Measurements from ENCODE around the gene AKAP9. TPM values are rescaled to one million over a fixed set of nuclear protein-coding genes. Genes with fewer than 3 reads are reported as not detected.

Gene AKAP9
- total RNA-seq, 1 donor from 2014 or later, result 85.3 TPM

DNA sequence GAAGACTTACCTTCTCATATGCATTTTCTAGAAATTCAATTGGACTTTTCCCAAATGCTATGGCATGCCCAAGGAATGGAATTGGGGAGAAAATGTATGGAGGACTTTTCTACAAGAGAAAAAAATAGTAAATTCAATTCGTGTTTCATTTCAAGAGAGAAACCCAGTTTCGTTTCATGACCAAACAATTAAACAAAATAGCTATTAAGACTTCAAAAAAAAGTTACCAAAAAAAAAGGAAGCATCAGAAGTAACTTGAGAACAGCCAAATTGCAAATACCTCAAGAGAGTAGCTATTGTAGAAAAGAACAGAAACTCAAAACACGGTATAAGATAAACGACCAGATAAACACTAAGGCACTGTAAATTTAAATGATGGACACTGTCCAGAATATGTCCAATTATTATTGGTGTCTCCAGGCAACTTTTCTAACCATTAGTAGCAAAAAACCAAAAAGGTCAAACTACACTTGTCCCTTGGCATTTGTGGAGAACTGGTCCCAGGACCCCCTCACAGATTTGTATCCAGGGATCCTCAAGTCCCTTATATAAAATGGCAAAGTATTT is 191.2 kb downstream of the AKAP9 start:
- TF ChIP-seq CTCF (IDR thresholded peaks at IDR 0.05), result no peak
- ATAC-seq (no peak), DNase-seq (no peak)
- Histone ChIP-seq H3K27ac (no peak overlapping the region), H3K27me3 (no peaks in the 10 kb centered on the region), H3K36me3 (peaks cover 35% of the 10 kb centered on the region), H3K9me3 (no peaks in the 10 kb centered on the region), H3K4me3 (peak overlapping the region; percentile 96), H3K4me1 (peaks cover 19% of the 10 kb centered on the region)
- intact Hi-C loops (cut with DNase I), result no loop called here

DNA sequence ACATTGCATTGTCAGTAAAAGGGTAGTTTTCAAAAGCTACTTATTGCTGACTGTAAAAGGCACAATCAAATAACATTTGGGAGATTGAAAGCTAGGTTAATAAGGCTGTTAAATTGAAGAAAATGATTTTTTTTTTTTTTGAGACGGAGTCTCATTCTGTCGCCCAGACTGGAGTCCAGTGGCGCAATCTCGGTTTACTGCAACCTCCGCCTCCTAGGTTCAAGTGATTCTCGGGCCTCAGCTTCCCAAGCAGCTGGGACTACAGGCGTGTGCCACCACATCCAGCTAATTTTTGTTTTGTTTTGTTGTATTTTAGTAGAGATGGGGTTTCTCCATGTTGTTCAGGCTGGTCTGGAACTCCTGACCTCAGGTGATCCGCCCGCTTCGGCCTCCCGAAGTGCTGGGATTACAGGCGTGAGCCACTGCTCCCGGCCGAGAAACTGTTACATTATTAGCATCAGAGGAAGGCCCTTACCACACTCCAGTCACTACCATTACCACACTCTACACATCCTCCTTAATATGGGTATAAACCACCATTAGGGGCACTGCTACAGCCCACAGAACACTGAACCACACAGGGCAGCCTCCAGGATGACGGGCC is 192.6 kb downstream of the AKAP9 start:
- intact Hi-C loops (cut with DNase I), result no loop called here
- Histone ChIP-seq H3K36me3 (peaks cover 22% of the 10 kb centered on the region), H3K4me3 (peak overlapping the region; percentile 96), H3K9me3 (no peaks in the 10 kb centered on the region), H3K27ac (peak overlapping the region; percentile 97), H3K27me3 (no peaks in the 10 kb centered on the region), H3K4me1 (peaks cover 19% of the 10 kb centered on the region)
- no peak for DNase-seq
- TF ChIP-seq CTCF (IDR thresholded peaks at IDR 0.05), result no peak
- peak; percentile 9 for ATAC-seq

GRCh38 chr7:92133737-92134270 is 193.1 kb downstream of the AKAP9 start:
- H3K9me3 ChIP-seq, result no peaks in the 10 kb centered on the region
- H3K36me3 ChIP-seq, result peaks cover 18% of the 10 kb centered on the region
- peaks cover 19% of the 10 kb centered on the region for H3K4me1 ChIP-seq
- H3K27ac ChIP-seq, result peak overlapping the region; percentile 97
- H3K4me3 ChIP-seq, result peak overlapping the region; percentile 96
- intact Hi-C loops (cut with DNase I), result no loop called here
- peak; percentile 87 for DNase-seq
- peak; percentile 66 for ATAC-seq
- TF ChIP-seq CTCF (IDR thresholded peaks at IDR 0.05), result peak; percentile 79
- no peaks in the 10 kb centered on the region for H3K27me3 ChIP-seq

DNA sequence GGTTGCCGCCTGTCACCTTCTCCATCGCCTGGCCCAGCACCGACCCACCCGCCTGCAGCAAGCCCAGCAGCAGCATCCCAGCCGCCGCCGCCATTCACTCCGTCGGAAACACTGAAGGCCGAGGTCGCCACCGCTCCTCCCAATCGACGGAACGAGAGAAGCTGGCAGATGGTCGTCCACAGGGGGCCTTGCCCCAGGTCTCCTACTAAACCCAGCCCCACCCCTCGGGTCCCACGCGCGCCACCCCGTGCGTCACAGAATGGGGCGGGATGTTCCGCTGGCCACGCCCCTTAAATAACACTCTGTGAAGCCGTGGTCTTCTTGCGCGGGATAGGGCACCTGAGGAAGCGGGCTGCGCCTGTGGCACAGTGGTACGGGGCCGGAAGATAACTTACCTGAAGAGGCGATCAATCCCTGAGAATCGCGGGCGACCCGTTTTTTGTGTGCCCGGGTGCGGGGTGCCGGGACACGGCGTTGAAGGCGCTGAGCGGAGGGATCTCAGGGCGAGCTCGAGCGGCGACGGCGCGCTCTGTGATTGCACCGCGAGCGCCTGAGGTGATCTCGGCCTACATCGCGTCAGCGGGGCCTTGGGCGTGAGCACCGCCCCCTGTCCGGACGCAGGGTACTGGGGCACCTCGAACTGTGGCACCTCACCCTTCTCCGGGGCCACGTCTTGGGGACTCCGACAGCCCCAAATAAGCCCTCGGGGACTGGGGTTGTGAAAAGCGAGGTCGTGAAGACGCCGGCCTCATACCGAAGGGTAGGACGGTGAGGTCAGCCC is 193.8 kb downstream of the AKAP9 start, which contains the start of gene CYP51A1:
TSS of gene CYP51A1 (minus strand) at position 207 of the 781 bp plus-strand sequence. CDS start at position 94, 113 bp downstream.
- DNase-seq, result peak; percentile 96
- TF ChIP-seq CTCF (IDR thresholded peaks at IDR 0.05), result no peak
- no peaks in the 10 kb centered on the region for H3K9me3 ChIP-seq
- peaks cover 19% of the 10 kb centered on the region for H3K4me1 ChIP-seq
- peak within 1 kb of the TSS; percentile 96 for H3K4me3 ChIP-seq
- intact Hi-C loops (cut with DNase I), result no loop called here
- peaks cover 13% of the 10 kb centered on the region for H3K36me3 ChIP-seq
- no peaks in the 10 kb centered on the region for H3K27me3 ChIP-seq
- peak; percentile 96 for ATAC-seq
- peak within 1 kb of the TSS; percentile 97 for H3K27ac ChIP-seq

- peak overlapping the region; percentile 96 for H3K4me3 ChIP-seq
- peaks cover 19% of the 10 kb centered on the region for H3K4me1 ChIP-seq
- intact Hi-C loops (cut with DNase I), result no loop called here
- no peak for DNase-seq
- peak overlapping the region; percentile 97 for H3K27ac ChIP-seq
- H3K27me3 ChIP-seq, result no peaks in the 10 kb centered on the region
- no peak for ATAC-seq
- no peak for TF ChIP-seq CTCF (IDR thresholded peaks at IDR 0.05)
- no peaks in the 10 kb centered on the region for H3K9me3 ChIP-seq
- peaks cover 8% of the 10 kb centered on the region for H3K36me3 ChIP-seq
Observed at GRCh38 chr7:92135052-92135889, 194.6 kb downstream of the AKAP9 start.

All from upper lobe of right lung (tissue), 1 donor.